Kidney epithelial cell (primary cell): ENCODE data around the gene CFAP100. TPM values are rescaled to one million over a fixed set of nuclear protein-coding genes. Genes with fewer than 3 reads are reported as not detected.

Experiments
- DNase-seq: peaks from one replicate; pipeline ENCODE4 v3.0.0-alpha.2; 2010; ENCODE audit warnings: low read depth
- H3K27me3 ChIP-seq: 2 replicates; pipeline ENCODE4 v1.6.0; 2011; ENCODE audit warnings: low read length; ENCODE audit not compliant: control insufficient read depth, insufficient read depth
- H3K36me3 ChIP-seq: 2 replicates; pipeline ENCODE4 v1.5.1; 2011; ENCODE audit warnings: low read length; ENCODE audit not compliant: control insufficient read depth, insufficient read depth
- H3K4me3 ChIP-seq: 2 replicates; pipeline ENCODE4 v1.5.1; 2011; ENCODE audit warnings: low read depth, mild to moderate bottlenecking, control low read depth, low read length
- CTCF ChIP-seq: IDR thresholded peaks from 2 replicates; pipeline ENCODE4 v1.5.1; 2011; ENCODE audit warnings: mild to moderate bottlenecking, moderate library complexity, low read length, control low read depth, inconsistent platforms; ENCODE audit not compliant: insufficient read depth, poor library complexity, severe bottlenecking
- total RNA-seq: library from RNA; depleted of rRNA; stranded (reverse); fragments of >200 nt; gene quantifications from 2 replicates; pipeline ENCODE4 v1.2.3, GENCODE V29; 2015

The CFAP100 gene
- total RNA-seq, 1 donor from 2014 or later: not detected

- Histone ChIP-seq H3K4me3 (no peak overlapping the region), H3K36me3 (no peaks in the 10 kb centered on the region), H3K27me3 (no peaks in the 10 kb centered on the region)
- no peak for TF ChIP-seq CTCF
- DNase-seq: no peak
These were observed 85.5 kb downstream of the CFAP100 start for GRCh38 chr3:126480206-126480605.

- Histone ChIP-seq H3K36me3 (no peaks in the 10 kb centered on the region), H3K4me3 (no peak overlapping the region), H3K27me3 (no peaks in the 10 kb centered on the region)
- DNase-seq: no peak
- no peak for TF ChIP-seq CTCF
These were observed 86.2 kb downstream of the CFAP100 start for GRCh38 chr3:126480861-126481260.

GRCh38 chr3:126481808-126482502 is 87.2 kb downstream of the CFAP100 start:
- no peaks in the 10 kb centered on the region for H3K36me3 ChIP-seq
- no peak for TF ChIP-seq CTCF
- H3K4me3 ChIP-seq: no peak overlapping the region
- H3K27me3 ChIP-seq: no peaks in the 10 kb centered on the region
- DNase-seq: no peak

GRCh38 chr3:126482503-126483255 is 88.0 kb downstream of the CFAP100 start:
- Histone ChIP-seq H3K27me3 (no peaks in the 10 kb centered on the region), H3K4me3 (no peak overlapping the region), H3K36me3 (no peaks in the 10 kb centered on the region)
- DNase-seq: no peak
- no peak for TF ChIP-seq CTCF

- no peaks in the 10 kb centered on the region for H3K36me3 ChIP-seq
- no peak for TF ChIP-seq CTCF
- H3K4me3 ChIP-seq: no peak overlapping the region
- no peak for DNase-seq
- no peaks in the 10 kb centered on the region for H3K27me3 ChIP-seq
These were observed 88.6 kb downstream of the CFAP100 start for GRCh38 chr3:126483321-126483761.
